Astrocyte (in vitro differentiated cells and primary cell): Measurements from ENCODE around the gene COMT. TPM values are rescaled to one million over a fixed set of nuclear protein-coding genes. Genes with fewer than 3 reads are reported as not detected.

Source experiments
- DNase-seq: peaks from one replicate; pipeline ENCODE4 v3.0.0-alpha.2; 2010; ENCODE audit warnings: low read depth
- FAIRE-seq: peaks from 2 replicates; lab custom pipeline; 2011; peaks lifted over from hg19 to GRCh38; lab: Jason Lieb, UNC
- H2AFZ ChIP-seq: 2 replicates; pipeline ENCODE4 v1.6.0; 2012; ENCODE audit warnings: low read depth, low read length, inconsistent platforms
- H3K27ac ChIP-seq: 2 replicates; pipeline ENCODE4 v1.5.1; 2011; ENCODE audit warnings: low read depth, low read length, inconsistent platforms
- H3K27me3 ChIP-seq: 2 replicates; pipeline ENCODE4 v1.6.0; 2011; ENCODE audit warnings: low read length, inconsistent platforms; ENCODE audit not compliant: insufficient read depth
- H3K36me3 ChIP-seq: 2 replicates; pipeline ENCODE4 v1.5.1; 2011; ENCODE audit warnings: low read length, inconsistent platforms; ENCODE audit not compliant: insufficient read depth
- H3K4me1 ChIP-seq: 2 replicates; pipeline ENCODE4 v1.5.1; 2011; ENCODE audit warnings: low read length, inconsistent platforms; ENCODE audit not compliant: insufficient read depth
- H3K4me2 ChIP-seq: 2 replicates; pipeline ENCODE4 v1.6.0; 2012; ENCODE audit warnings: low read length, inconsistent platforms
- H3K4me3 ChIP-seq: 2 replicates; pipeline ENCODE4 v1.5.1; 2011; ENCODE audit warnings: low read depth, mild to moderate bottlenecking, low read length, inconsistent platforms; ENCODE audit not compliant: insufficient read depth
- H3K79me2 ChIP-seq: 2 replicates; pipeline ENCODE4 v1.6.0; 2012; ENCODE audit warnings: mild to moderate bottlenecking, low read length, inconsistent platforms; ENCODE audit not compliant: insufficient read depth
- H3K9ac ChIP-seq: 2 replicates; pipeline ENCODE4 v1.6.0; 2012; ENCODE audit warnings: mild to moderate bottlenecking, low read length, inconsistent platforms
- H3K9me3 ChIP-seq: 2 replicates; pipeline ENCODE4 v1.5.1; 2012; ENCODE audit warnings: low read depth, mild to moderate bottlenecking, low read length, inconsistent platforms; ENCODE audit not compliant: insufficient read depth
- H4K20me1 ChIP-seq: 2 replicates; pipeline ENCODE4 v1.6.0; 2012; ENCODE audit warnings: low read length, inconsistent platforms; ENCODE audit not compliant: insufficient read depth
- H3K27ac Mint-ChIP-seq: one replicate; pipeline ENCODE4 v1.8.0; 2021; ENCODE audit warnings: mild to moderate bottlenecking, mixed read lengths; ENCODE audit not compliant: unreplicated experiment
- H3K27me3 Mint-ChIP-seq: one replicate; pipeline ENCODE4 v1.8.0; 2021; ENCODE audit warnings: low read depth, mixed read lengths; ENCODE audit not compliant: unreplicated experiment
- H3K36me3 Mint-ChIP-seq: one replicate; pipeline ENCODE4 v1.8.0; 2021; ENCODE audit warnings: low read depth, mixed read lengths; ENCODE audit not compliant: unreplicated experiment
- H3K4me1 Mint-ChIP-seq: one replicate; pipeline ENCODE4 v1.8.0; 2021; ENCODE audit warnings: low read depth, mixed read lengths; ENCODE audit not compliant: unreplicated experiment
- H3K4me3 Mint-ChIP-seq: one replicate; pipeline ENCODE4 v1.8.0; 2021; ENCODE audit warnings: mild to moderate bottlenecking, moderate library complexity, mixed read lengths; ENCODE audit not compliant: unreplicated experiment
- H3K9me3 Mint-ChIP-seq: one replicate; pipeline ENCODE4 v1.8.0; 2021; ENCODE audit warnings: mild to moderate bottlenecking, mixed read lengths; ENCODE audit not compliant: unreplicated experiment
- EZH2 ChIP-seq: IDR thresholded peaks from 2 replicates; pipeline ENCODE4 v1.6.1; 2012; ENCODE audit warnings: mild to moderate bottlenecking, low read length, inconsistent platforms; ENCODE audit not compliant: insufficient read depth
- total RNA-seq: library from RNA; stranded (reverse); gene quantifications from 2 replicates; pipeline ENCODE4 v1.2.1, GENCODE V29; 2021
- TF ChIP-seq, protein P1 (sequence below): IDR thresholded peaks from 2 replicates; pipeline ENCODE4 v1.5.1; 2011; ENCODE audit warnings: low read depth, mild to moderate bottlenecking, inconsistent platforms, low read length, moderate library complexity; ENCODE audit not compliant: insufficient read depth

The COMT gene
- total RNA-seq, 1 donor from 2014 or later = 116 TPM

DNA sequence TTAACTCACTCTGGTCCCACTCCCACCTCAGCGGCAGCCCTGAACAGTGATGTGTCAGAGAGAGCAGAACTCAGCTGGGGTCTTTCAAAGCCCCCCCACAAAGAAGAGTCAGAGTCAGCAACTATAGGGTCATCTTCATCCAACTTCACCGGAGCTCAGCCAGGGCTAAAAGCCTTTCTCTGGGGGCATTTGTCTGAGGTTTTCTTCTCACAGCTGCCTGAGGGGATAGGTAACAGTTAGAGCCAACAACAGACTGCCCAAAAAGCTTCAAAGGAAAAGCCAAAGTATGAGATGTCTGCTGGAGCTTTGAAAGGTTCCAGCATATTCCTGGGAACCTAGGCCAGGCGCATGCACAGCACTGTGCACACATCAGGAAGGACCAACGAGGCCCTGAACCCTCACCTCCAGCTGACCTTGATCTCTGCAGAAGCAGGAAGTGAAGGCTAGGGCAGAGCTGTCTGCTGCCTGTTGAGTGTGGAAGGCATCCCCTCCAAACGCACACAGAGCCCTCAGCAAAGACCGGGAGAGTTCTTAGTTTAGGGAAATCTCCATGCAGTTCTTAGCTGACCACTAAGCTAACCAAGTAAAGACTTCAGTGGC lies 28.1 kb upstream of the COMT start:
- Histone ChIP-seq H4K20me1 (peaks cover 6% of the 10 kb centered on the region), H2AFZ (no peak overlapping the region), H3K4me2 (no peak overlapping the region), H3K4me3 (no peak overlapping the region), H3K27me3 (no peaks in the 10 kb centered on the region), H3K9ac (no peak overlapping the region), H3K4me1 (no peaks in the 10 kb centered on the region), H3K36me3 (peaks cover 4% of the 10 kb centered on the region), H3K9me3 (no peaks in the 10 kb centered on the region), H3K79me2 (no peaks in the 10 kb centered on the region), H3K27ac (no peak overlapping the region)
- FAIRE-seq (no peak), DNase-seq (no peak)
- H3K27ac Mint-ChIP-seq = no peak overlapping the region
- H3K27me3 Mint-ChIP-seq = peaks cover 6% of the 10 kb centered on the region
- no peaks in the 10 kb centered on the region for H3K4me1 Mint-ChIP-seq
- H3K9me3 Mint-ChIP-seq = peaks cover 6% of the 10 kb centered on the region
- H3K36me3 Mint-ChIP-seq = peaks cover 26% of the 10 kb centered on the region
- H3K4me3 Mint-ChIP-seq = no peak overlapping the region
- TF ChIP-seq, protein P1, sequence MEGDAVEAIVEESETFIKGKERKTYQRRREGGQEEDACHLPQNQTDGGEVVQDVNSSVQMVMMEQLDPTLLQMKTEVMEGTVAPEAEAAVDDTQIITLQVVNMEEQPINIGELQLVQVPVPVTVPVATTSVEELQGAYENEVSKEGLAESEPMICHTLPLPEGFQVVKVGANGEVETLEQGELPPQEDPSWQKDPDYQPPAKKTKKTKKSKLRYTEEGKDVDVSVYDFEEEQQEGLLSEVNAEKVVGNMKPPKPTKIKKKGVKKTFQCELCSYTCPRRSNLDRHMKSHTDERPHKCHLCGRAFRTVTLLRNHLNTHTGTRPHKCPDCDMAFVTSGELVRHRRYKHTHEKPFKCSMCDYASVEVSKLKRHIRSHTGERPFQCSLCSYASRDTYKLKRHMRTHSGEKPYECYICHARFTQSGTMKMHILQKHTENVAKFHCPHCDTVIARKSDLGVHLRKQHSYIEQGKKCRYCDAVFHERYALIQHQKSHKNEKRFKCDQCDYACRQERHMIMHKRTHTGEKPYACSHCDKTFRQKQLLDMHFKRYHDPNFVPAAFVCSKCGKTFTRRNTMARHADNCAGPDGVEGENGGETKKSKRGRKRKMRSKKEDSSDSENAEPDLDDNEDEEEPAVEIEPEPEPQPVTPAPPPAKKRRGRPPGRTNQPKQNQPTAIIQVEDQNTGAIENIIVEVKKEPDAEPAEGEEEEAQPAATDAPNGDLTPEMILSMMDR = no peak
- no peak for TF ChIP-seq EZH2

DNA sequence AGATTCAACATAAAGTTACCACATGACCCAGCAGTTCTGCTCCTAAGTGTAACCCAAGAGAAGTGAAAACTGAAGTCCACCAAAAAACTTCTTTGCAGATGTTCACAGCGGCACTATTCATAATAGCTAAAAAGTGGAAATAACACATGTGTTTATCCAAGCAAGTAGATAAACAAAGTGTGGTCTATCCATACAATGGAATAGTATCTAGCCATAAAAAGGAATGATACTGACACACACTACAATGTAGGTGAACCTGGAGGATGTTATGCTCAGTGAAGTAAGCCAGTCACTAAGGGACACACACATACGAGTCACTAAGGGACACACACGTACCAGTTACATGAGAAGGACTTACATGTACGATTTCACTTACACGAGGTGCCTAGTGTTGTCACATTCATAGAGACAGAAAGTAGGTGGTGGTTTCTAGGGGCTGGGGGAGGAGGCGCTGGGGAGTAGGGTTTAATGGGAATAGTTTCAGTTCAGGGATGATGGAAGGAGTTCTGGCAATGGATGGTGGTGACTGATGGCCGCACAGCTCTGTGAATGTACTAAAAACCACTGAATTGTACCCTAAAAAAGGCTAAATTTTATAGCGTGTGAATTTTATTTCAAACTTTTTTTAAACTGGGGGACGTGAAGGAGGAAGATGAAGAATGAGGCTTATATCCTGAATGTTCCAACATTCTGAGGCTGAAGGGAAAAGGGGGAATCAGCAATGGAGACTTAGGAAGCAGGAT lies 27.2 kb upstream of the COMT start:
- peak; percentile 68 for FAIRE-seq
- Mint-ChIP-seq H3K9me3 (peaks cover 6% of the 10 kb centered on the region), H3K27me3 (peaks cover 6% of the 10 kb centered on the region), H3K27ac (no peak overlapping the region), H3K4me1 (no peaks in the 10 kb centered on the region), H3K4me3 (no peak overlapping the region), H3K36me3 (peaks cover 26% of the 10 kb centered on the region)
- H3K9ac ChIP-seq = no peak overlapping the region
- TF ChIP-seq EZH2 = no peak
- TF ChIP-seq, protein P1 = peak; percentile 2
- H3K4me1 ChIP-seq = no peaks in the 10 kb centered on the region
- no peak overlapping the region for H3K4me2 ChIP-seq
- H3K27ac ChIP-seq = no peak overlapping the region
- H4K20me1 ChIP-seq = peaks cover 5% of the 10 kb centered on the region
- H3K27me3 ChIP-seq = no peaks in the 10 kb centered on the region
- no peaks in the 10 kb centered on the region for H3K79me2 ChIP-seq
- H2AFZ ChIP-seq = no peak overlapping the region
- no peak for DNase-seq
- H3K4me3 ChIP-seq = no peak overlapping the region
- H3K9me3 ChIP-seq = no peaks in the 10 kb centered on the region
- H3K36me3 ChIP-seq = peaks cover 3% of the 10 kb centered on the region
